HG02884 (cell line): Measurements from ENCODE around the gene CABCOCO1.

ENCODE experiments used
- ATAC-seq: cut with Tn5 transposase; IDR thresholded peaks from one replicate; pipeline ENCODE4 v1.9.1; 2021; ENCODE audit warnings: mild to moderate bottlenecking, moderate library complexity; ENCODE audit not compliant: unreplicated experiment

Gene CABCOCO1

DNA sequence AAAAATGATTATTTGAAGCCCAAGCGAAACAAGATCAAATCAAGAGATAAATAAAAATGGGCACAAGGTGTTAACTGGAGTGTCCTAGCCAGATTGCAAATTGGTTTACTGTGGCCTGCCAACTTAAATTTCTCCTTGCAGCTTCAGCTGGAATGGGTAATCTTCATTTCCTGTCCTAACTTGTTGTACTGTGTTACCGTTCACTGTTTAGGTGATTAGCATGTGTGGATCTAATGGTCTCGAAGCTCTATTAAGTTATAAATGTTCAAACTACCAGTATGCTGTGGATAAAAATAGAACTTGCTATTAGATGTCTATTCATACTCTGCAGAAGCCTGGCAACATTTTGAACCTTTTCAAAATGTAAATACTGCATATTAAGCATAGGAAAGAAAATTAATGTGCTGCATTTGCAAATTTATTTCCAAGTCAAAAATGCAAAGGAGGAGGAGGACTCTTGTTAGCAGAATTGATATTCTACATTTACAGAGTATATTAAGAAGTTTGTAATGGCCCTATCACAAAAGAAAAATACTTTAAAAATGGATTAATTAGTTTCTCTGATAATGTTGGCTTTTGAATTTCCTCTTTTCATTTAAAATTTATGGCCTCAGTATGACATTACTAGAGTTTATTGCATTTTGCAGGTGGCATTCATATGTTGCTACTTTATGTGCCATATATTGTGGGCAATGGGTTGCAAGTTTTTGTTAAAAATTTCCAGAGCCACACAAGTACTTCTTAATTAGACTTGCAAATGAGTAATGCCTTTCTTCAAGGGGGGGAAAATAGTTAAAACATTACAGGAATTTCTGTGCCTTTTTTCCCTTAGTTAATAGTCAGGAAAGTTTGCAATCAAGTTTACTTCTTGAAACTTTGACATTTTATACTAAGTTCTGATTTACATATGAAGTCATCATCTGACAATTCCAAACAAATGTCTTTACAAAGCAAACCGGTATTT, 92.1 kb downstream of the CABCOCO1 start:
- ATAC-seq, result no peak

DNA sequence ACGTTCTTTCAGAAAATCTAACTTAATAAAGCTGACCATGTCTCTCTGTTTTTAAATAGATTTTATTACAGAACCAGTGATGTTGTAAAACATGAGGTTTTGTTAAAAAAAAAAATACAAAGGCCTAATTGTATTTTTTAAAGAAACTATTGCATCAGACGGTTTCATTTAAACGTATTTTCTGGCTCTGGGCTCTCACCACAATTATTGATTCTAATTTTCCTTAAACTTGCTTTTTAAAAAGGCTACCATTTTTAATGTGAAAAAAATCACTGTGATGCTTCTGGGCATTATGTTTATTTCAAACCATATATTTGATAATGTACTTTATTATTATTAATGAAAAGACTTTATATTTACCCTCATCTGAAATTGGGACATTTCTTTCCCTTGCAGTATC, 94.3 kb downstream of the CABCOCO1 start:
- no peak for ATAC-seq

DNA sequence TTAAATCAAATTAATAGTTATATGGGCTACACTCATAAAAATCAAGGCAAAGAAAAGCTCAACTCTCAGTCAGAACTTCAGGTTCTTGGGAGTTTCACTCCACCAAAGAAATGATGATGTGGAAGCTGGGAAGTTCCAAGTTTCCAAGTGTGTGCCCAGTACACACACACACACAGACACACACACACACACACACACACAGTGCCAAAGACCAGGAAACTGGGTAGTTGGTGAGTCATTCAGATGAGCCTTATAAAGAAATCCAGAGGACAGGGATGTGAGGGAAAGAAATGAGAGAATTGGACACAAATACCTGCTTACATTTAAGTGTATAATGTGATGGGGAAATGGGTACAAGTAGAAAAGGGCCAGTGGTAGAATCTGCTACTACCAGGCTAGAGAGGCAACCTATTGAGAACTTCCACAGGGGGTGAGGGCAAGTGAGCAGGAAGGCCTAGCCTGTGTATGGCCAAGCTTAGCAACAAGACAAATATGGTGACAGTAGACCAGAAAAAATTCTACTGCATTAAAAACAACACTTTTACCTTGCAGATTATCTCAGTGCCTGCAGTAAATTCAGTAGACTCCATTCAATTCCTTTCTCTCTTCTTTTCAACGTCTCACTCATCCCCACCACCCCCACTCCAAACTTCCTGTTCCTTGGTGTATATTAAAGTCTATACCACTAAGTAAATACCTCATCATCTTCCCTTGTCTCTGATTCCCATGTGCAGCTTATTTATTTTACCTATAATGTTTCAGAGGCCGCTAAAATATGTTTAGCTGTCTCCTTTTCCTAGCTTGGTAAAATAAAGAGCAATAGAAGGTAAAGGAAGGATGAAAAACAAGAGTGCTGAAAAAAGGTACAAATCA, 95.0 kb downstream of the CABCOCO1 start:
- no peak for ATAC-seq

DNA sequence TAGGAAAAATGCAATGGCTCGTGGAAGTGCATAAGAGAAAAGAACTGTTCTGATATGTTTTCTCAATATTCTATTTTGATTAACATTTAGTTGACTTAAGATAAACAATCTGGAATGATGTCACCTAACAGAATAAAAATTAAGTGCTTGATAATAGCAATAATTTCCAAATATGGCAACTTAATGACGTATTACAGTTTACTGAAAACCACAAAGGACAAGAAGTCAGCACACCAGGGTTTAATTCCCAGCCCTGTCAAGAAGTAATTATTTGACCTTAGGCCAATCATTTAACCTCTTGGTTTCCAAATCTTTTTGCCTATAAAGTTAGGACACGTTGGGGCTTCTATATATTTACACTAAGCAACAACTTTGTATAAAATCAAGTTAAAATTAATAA, 95.7 kb downstream of the CABCOCO1 start:
- no peak for ATAC-seq

DNA sequence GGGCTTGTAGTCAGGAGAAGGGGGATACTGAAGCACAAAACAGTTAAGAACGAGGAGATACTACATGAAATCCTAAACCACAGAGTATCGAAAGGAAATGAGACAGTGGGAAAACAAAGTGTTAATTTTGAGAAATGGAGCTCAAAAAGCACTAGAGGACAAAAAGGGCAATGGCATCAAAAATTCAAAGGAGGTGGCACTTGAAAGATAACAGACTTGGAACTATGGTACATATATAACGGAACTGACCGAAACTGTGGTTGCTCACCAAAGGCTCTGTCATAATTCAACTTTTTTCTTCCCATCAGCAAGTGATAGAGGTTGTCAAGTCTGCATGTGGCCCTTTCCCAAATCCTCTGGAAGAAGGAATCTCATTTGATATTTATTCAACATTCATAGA, 97.0 kb downstream of the CABCOCO1 start:
- ATAC-seq, result no peak

DNA sequence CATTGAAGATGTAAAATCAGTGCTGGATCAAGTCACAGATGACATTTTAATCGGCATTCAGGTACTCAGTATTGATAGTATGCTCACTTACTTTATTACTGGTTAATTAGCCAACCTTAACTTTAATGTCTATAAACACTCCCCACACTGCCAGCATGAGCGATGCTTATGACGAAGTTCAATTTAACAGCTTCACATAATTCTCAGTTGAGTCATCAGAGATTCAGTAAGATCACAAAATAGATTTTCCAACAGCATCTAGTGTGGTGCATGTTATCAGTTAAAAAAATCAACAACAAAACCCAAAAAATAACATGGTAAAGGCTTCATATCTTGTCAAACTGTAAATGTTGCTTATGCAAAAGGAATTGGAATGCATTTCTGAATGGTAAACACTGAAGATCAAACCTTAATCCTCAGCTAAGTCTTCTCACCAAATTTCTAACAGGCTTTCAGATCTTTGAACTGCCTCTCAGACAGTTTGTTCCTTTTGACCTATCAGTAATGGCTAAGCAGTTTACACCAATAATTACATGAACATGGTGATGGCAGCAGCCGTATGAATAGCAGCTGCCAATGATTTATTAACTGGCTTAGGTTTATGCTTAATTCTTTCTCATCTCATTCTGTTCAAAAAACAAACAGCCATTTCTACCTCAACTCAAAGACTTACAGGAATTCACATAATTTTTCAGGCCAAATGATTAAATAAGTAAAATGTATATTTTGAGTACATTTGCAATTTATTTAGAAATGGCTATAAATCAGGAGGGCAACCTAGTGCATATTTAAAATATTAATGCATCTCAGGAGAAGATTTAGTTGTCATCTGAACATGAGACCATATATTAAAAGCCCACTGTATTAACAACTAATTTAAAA, 98.5 kb downstream of the CABCOCO1 start:
- no peak for ATAC-seq

DNA sequence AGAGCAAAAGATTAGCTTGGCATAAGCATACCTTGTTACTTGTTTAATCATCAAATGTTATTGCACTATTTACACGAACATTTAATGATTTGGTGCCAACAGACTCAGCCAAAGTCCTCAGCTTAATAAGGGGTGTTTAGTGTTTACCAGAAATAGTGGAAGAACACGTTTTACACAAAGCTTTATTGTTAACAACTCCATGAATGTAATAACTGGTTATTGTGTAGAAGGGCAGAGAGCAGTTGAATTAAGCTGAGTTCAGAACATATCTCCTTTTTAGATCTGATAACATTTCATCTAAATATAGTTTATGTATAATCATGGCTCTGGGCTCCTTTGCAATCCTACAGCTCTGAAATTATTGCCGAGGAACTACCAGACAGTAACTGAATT, 99.1 kb downstream of the CABCOCO1 start:
- ATAC-seq, result no peak

DNA sequence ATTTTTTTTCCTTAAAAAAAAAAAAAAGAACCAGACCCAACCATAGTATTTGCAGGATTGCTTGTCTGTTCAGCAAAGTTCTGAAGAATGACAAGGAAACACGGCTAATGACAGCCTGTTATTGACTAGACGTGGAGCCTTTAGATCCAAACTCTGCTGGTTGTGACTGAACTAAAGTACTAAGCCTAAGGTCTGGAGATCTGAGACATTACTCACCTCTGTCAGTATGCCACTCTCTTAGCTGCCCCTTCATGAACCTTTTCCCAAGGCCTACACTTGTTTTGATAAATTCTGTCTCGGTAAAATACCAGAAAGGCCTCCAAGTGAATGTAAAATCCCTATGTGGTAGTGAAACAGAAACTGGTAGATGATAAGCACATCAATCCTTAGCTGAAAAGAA, 101.0 kb downstream of the CABCOCO1 start:
- ATAC-seq, result no peak

DNA sequence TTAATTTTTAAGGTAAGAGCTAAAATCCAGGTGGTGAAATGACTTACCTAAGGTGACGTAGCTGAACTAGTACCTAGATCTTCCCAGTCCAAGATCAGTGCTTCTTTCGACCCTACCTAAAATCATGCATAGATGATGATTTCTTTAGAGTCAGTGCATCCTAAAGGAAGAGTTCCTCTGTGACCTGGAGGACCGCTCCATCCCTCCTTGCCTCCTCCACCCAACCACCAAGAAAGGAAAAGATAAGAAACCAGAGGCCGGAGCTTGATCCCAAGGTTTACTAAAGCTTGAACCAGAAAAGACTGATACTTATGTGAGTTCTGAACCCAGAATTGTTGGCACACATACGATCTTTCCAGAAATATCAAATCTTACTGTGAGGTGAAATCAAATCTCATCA, 101.8 kb downstream of the CABCOCO1 start:
- ATAC-seq, result no peak

DNA sequence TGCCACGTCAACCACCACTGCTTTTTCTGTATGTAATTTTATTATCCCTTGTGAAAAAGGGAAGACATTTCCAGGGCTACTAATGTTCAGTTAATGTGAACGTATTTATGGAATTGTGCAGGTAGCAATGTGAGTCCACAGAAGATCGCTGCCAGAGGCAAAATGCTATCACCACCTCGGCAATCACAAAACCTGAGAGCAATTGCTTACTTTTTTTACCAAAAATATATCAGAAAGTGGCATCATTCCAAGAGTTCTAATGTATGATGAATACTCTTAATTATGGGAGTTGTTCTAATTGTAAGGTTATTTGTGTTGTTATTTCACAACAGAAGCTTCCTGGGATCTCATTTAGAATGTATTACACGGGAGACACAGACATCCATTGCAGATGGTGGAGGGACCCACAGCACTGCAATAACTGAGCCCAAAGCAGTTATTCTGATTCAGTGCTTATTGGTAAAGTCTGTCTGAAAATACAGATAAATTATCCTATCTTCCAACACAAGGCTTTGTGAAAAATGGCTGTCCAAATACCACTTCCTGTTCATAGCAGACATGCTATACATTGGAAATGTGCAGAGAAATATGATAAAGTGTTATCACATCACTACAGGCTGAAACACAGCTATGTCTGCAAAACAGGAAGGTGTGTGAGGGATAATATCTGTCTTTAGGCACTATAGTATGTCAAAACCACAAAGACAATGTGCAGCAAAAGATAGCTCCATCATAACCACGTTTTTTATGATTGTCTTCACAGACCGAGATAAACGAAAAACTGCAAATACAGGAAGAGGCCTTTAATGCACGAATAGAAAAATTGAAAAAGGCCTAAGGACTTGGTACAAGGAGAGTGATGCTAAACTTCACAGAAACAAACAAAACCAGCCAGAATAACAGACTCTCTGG, 102.7 kb downstream of the CABCOCO1 start:
- no peak for ATAC-seq

DNA sequence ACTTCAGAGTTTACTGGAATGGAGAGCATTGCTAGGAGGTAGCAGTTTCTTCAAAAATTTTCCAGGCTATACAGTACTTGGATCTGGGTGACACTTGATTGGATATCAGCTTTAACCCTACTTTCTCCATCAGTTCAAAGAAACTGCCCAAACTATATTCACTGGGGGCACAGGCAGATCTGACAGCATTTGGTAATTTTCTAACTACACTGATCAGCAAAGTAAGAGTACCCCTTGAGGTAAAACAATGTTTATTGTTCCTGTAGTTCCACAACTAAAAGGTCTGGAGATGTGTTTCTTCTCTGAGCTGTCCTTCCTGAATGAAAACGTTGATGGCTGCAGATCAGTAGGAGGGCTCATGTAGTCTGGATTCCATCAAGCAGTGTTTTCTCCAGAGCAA, 104.2 kb downstream of the CABCOCO1 start:
- ATAC-seq, result no peak

DNA sequence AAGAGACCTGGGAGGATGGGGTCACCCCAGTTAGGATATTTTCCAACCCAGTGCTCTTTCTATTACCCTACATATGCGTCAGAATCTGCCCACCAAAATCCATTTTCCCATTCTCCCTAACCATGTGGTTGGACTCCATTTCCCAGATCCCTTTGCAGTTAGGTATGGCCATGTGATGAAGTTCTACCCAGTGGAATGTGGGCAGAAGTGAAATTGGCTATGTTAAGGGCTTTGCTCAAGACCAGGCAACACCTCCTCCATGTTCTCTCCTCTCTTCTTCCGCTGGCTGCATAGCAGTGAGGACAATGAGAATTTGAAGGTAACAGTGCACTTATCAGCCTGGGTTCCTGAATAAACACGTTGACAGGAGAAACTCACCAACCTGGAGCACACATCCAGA, 111.3 kb downstream of the CABCOCO1 start:
- ATAC-seq, result no peak

DNA sequence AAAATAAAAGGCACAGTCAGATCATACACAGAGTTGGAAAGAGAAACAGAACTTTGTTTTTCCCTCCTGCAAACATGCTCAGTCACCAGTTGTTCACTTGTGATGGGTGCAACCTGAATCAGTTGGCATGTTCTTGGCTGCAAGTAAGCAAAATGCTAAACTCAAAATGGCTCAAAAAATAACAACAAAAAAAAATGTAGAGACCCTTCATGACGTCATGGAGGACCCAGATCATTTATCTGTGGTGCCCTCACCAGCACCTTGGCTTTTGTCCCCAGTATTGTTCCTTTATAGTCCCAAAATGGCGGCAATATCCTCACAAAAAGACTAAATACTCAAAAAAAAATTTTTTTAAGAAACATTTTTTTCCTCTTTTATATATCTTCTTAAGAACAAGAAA, 112.4 kb downstream of the CABCOCO1 start:
- ATAC-seq, result no peak

DNA sequence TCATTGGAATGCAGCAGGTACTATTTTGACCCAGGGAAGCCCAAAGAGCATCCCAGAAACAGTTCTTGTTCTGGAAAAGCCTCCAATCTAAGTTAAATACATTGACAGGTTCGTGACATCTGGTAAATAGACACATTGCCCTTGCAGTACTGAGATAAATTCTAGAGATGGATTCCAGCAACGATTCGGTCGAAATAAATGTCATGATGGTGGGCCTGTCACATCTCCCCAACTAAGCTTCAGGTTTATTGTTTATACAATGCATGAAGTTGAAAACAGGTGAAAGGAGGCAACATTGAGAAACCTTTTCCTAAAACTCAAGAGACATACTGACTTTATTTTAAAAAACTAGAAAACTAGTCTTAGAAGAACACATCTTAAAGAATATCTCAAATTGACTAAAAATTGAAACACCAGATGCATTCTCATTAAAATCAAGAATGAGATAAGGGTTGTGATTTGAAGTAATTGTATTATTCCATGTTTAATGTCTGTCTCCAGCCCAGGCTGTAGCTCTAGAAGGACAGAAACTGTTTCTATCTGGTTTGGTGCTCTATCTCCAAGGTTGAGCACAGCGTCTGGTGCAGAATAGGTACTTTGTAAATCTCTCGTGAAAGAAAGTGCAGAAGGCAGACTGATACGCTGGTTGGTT, 114.0 kb downstream of the CABCOCO1 start:
- no peak for ATAC-seq

DNA sequence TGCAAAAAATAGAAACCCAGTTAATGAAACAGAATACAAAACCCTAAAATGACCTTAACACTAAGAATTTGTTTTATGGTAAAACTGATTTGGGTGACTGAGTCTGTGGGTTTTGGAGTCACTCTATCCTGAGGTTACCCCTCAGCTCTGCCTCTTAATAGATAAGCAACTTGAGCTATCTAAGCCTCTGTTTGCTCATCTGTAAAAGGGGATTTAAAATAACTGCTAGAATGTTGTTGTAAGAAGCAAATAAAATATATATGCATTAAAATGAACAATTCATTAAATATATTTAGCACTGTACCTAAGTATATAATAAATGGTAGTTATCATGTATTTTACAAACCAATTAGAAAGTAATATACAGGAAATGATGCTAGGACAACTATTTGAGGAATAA, 115.4 kb downstream of the CABCOCO1 start:
- no peak for ATAC-seq

DNA sequence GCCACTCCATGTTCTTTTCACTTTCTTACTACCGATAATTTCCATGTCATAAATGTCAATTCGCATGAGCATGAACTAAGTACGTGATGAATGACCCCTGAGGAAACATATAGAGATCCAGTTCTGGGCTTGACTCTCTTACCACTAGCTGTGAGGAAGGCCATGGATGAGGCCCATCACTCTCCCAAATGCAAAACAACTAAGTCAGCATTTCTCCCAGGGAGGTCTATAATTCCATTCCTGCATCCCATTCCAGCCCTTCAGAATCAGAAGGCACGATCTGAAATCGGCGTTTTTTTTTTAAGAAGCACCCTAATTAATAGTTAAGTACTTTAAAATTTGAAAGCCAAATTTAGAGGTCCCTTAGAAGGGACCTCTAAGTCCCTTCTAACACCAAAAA, 116.5 kb downstream of the CABCOCO1 start:
- no peak for ATAC-seq

DNA sequence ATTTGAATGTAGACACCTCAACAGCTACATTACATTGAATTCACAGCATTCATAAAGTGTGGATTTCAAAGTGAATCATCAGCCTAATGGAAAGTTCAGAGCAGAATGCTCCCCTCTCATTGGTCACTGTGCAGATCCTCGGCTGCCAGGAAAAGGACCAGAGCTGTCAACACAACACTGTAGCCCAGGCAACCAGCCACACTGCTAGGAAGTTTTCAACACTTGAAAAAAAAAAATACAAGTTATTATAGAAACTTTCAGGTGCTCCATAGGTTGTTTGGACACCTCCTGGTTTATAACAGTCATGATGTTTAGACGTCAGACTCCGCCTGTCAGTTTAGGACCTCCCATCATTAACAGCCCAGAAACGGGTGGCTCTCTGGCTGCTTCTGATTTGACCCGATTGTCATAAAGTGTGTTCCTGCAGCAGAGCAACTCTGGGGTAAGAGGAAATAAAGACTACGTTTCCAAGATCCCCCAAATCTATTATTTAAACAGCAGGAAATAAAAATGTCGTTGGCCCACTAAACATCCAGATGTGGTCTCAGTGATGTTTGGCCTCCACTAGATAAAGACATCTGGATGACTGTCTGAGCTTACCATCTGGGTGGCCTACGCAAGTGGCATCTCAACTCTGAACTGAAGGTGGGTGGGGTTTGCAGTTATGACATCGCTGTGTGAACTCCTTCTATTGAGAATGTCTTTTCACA, 117.4 kb downstream of the CABCOCO1 start:
- no peak for ATAC-seq

DNA sequence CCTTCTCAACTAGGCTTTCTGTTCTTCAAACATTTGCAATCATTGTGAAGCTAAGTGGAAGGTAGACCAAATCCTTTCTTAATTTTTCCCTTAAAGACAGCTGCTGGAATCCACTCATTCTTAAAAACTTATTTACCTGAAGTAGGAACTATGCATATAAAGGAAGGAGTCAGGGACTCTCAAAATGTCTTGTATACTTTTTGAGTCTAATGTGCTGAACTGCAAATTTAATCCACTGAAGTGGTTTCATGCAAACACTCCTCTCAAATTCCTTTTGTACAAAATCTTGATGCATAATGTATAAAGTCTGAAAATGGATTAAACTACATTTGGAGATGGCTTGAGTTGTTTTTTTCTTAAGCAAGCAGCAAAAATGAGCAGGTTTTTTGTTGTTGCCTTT, 118.0 kb downstream of the CABCOCO1 start:
- ATAC-seq, result no peak

DNA sequence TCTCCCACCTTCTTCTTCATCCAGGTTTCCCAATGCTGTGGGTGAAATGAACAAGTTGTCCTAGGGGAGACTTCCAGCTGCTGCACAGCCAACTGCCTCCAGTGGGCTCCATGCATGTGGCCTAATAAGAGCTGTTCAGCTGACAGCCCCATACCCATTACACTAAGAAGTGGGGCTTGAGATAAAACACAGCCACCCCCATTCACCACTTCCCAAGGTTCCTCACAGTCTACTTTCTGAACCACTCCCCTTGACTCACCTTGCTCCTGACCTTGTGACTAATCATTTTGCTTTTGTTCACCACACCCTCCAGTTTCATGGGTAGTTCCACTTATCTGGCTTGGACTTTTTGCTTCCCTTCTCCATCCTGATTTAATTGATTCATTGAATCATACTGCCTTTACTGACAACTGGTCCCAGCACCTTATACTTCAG, 119.3 kb downstream of the CABCOCO1 start:
- ATAC-seq, result no peak
